Measurements from ENCODE around the gene UBXN2A. TPM values are rescaled to one million over a fixed set of nuclear protein-coding genes. Genes with fewer than 3 reads are reported as not detected.
A peak's percentile ranks its signal among the peaks of the same experiment; 100 is the strongest.
"Not testable (repeated sequence)": the region's sequence is repeated elsewhere in the genome, so short reads cannot be mapped to it uniquely, and the experiment has no call there.

UBXN2A gene
- polyA plus RNA-seq, 3 donors: 16.1 to 22.9 (median 17.0) TPM

GRCh38 chr2:24022324-24022974, 82.2 kb downstream of the UBXN2A start:
- DNase-seq (ENCODE audit: extremely low read depth in 1 of 11, low read depth in 9 of 11, low spot score in 4 of 11): no peak

DNA sequence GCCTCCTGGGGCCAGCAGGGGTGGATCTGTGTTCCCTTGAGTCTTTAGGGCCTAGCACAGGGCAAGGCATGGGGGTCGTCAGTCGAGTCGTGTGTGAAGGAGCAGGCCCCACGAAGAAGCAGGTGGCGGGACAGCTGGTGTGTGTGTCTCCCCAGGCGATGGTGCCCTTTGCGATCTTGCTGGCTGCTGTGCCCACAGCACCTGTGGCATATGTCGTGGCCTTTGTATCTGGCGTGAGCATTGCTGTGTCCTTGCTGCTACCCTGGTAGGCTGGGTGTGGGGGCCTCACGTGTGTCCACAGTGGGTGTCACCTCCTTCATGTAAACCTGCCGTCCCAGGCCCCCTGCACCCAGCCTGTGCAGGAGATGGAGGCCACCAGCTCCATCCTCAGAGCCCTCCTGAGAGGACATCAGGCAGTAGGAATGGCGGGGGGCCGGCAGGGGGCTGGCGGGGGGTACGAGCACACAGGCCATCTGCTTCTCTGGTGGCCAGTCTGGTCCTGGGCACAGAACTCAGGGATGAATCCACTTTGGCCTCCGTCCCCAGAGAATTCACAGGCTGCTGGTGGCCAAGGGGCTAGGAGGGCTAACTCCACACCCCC, 82.8 kb downstream of the UBXN2A start:
- no peak for DNase-seq (ENCODE audit: extremely low read depth in 1 of 11, low read depth in 9 of 11, low spot score in 4 of 11)

DNA sequence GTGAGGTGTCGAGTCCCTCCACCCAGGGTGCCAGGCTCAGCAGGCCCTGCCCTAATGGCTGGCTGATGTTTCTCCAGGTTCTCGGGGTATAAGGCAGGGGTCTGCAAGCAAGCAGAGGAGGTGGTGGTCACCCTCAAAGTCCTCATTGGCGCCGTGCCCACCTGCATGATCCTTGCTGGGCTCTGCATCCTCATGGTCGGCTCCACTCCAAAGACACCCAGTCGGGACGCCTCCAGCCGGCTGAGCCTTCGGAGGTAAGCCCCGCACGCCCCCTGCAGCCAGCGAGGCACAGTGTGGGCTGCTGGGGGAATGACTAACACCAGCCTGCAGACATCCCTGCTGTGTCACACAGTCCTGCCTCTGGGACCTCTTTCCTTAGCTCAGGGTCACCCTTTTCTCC, 83.8 kb downstream of the UBXN2A start:
- DNase-seq (ENCODE audit: extremely low read depth in 1 of 11, low read depth in 9 of 11, low spot score in 4 of 11): no peak

- DNase-seq (ENCODE audit: extremely low read depth in 1 of 11, low read depth in 9 of 11, low spot score in 4 of 11): no peak
Observed at GRCh38 chr2:24024996-24025663, 84.9 kb downstream of the UBXN2A start.

DNA sequence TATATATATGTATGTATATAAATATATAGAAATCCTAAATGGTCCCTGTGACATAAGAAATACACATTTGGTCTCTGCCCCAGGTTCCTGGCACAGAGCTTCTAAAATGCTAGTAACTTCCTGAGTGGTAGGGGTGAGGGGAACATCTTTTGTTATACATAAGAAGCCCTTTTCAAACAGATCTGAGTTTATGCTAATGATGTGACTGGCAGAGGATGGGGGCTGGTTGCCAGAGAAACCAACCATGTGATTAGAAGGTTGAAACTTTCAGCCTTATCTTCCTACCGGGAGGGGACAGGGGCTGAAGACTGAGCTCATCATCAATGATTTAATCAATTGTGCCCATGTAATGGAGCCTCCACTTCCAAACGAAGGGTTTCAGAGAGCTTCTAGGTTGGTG, 86.0 kb downstream of the UBXN2A start:
- DNase-seq (ENCODE audit: extremely low read depth in 1 of 11, low read depth in 9 of 11, low spot score in 4 of 11): no peak

GRCh38 chr2:24038786-24039499, 98.7 kb downstream of the UBXN2A start:
- no peak for DNase-seq (ENCODE audit: extremely low read depth in 1 of 11, low read depth in 9 of 11, low spot score in 4 of 11)

DNA sequence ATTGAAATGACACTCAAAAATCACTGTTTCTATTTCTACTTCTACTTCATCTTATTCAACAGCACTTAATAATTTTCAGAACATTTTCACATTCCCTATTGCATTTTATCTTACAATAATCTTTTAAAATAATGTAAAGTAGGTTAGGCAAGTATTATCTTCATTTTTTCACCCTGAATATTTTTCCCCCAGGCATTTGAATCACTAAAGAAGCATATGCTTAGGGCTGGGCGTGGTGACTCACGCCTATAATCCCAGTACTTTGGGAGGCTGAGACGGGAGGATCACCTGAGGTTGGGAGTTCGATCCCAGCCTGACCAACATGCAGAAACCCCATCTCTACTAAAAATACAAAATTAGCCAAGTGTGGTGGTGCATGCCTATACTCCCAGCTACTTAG, 100.2 kb downstream of the UBXN2A start:
- no peak for DNase-seq (ENCODE audit: extremely low read depth in 1 of 11, low read depth in 9 of 11, low spot score in 4 of 11)

DNA sequence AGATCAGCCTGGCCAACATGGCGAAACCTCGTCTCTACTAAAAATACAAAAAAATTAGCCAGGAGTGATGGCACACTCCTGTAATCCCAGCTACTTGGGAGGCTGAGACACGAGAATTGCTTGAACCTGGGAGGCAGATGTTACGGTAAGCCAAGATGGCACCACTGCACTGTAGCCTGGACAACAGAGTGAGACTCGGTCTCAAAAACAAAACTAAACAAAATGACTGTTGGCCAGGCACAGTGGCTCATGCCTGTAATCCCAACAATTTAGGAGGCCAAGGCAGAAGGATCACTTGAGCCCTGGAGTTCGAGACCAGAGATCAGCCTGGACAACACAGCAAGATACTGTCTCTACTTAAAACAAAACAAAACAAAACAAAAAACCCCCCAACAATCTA, 102.9 kb downstream of the UBXN2A start:
- not testable (repeated sequence) for DNase-seq (ENCODE audit: extremely low read depth in 1 of 11, low read depth in 9 of 11, low spot score in 4 of 11)

DNA sequence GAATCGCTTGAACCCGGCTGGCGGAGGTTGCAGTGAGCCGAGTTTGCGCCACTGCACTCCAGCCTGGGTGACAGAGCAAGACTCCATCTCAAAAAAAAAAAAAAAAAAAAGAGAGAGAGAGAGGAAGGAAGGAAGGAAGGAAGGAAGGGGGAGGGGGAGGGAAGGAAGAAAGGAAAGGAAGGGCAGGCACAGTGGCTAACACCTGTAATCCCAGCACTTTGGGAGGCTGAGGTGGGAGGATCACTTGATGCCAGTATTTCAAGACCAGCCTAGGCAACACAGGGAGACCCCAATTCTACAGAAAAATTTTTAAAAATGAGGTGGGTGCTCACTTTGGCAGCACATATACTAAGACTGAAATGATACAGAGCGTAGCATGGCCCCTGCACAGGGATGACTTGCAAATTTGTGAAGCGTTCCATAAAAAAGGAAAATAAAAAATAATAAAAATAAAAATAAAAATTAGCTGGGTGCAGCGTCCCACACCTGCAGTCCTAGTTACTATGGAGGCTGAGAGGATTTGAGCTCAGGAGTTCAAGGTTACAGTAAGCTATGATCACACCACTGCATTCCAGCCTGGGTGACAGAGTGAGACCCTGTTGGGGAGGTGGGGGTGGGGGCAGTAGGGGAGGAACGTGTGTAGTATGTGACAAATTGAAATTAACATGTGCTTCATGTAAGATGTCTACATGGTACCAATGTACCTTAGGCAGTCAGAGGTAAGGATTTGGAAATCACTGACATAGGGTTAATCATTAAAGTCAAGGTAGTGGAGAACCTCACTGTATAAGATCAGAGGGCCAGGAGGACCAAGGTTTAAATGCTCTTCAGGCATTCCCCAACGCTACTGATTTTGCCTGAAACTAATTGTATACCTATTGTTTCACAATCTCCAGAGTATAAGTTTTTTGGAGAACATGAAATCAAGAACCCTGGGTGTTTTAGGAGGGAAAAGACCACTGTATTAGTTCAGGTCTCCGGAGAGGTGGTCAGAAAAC, 105.5 kb downstream of the UBXN2A start:
- no peak for DNase-seq (ENCODE audit: extremely low read depth in 1 of 11, low read depth in 9 of 11, low spot score in 4 of 11)

DNA sequence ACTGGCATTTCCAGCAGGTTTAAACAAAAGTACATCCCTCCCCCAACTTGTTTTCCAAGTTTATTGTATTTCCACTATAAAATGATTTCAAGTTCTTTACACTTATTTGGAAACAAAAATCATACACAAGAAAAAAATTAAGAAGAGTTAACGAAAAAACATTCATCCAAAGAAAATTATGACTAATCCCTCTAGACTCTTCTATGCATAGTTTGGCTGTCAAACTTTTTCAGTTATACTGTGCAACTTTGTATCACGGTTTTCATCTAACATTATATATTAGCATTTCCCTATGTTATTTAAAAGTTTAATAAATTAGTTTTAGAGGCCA, 106.3 kb downstream of the UBXN2A start:
- no peak for DNase-seq (ENCODE audit: extremely low read depth in 1 of 11, low read depth in 9 of 11, low spot score in 4 of 11)

- peak; percentile 87 to 98 (median 93) for DNase-seq (ENCODE audit: extremely low read depth in 1 of 11, low read depth in 9 of 11, low spot score in 4 of 11)
Observed at GRCh38 chr2:24046930-24047702, 106.9 kb downstream of the UBXN2A start, which contains the start of gene WDCP. Gene WDCP (minus strand): TSS chr2:24047391. CDS start chr2:24039494, 7,897 bp downstream.

DNA sequence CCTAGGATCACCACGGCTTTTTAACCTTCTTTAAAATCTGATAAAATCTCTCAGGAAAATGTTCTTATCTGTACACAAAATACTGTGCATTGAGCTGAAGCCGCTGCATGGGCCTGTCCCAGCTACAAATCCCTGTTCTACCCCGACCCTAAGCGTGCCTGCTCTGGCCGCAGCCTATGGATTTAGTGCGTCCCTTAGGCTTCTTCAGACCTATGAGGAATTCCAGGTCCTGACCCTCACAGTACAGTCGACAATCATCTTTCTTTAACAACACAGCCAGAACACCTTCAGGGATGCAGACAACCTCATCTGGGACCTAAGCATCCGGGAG, 107.4 kb downstream of the UBXN2A start:
- DNase-seq (ENCODE audit: extremely low read depth in 1 of 11, low read depth in 9 of 11, low spot score in 4 of 11): no peak

GRCh38 chr2:24048769-24049484, 108.7 kb downstream of the UBXN2A start:
- DNase-seq (ENCODE audit: extremely low read depth in 1 of 11, low read depth in 9 of 11, low spot score in 4 of 11): no peak

- peak in 3 of 11 donors; percentile 25 to 38 (median 35) for DNase-seq (ENCODE audit: extremely low read depth in 1 of 11, low read depth in 9 of 11, low spot score in 4 of 11)
Observed at GRCh38 chr2:24049485-24050021, 109.3 kb downstream of the UBXN2A start, which contains the start of gene FKBP1B. Gene FKBP1B (plus strand): TSS chr2:24049741. CDS start chr2:24049850, 109 bp downstream.

DNA sequence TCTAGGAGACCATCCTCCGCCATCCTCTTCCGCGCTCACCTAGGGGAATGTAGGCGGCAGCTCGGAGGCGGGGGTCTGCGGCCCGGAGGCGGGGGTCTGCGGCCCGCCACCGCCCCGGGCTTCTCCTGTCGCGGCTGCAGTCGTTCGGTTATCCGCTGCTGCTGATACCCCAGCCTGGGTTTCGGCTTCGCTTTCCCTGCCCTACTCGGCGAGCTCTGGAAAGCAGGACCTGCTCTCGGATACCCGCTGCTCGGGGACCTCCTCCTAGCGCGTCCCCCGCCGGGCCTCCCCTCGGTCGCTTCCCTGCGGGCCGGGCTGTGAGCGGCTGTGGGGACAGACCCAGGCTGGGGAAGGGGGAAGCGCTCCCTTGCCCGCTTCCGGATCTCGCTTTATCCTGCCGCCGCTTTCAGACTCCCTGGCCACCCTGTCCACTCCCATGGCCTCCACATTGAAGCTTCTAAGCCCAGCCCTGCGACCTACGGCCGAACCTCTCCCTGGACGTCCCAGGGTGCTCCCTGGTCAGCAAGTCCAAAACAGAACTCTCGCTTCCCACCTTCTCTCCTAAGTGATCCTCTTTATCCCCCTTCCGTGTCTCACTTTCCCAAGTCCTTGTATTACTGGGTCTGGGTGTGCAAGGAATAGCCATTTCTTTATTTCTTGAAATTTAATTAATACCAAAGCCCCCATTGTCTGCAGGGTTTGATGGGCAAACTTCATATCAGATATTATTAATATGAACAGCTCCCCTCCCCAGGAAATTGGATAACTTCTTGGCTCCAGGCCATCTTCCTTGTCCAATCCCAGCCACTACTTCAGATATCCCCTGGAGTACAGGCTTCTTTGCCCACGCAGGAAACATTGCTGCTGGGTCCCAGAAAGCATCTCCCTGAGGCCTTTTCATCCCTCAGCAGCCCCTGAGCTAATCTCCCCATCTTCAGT, 110.0 kb downstream of the UBXN2A start:
- DNase-seq (ENCODE audit: extremely low read depth in 1 of 11, low read depth in 9 of 11, low spot score in 4 of 11): peak in 1 of 11 donors; percentile 18

DNA sequence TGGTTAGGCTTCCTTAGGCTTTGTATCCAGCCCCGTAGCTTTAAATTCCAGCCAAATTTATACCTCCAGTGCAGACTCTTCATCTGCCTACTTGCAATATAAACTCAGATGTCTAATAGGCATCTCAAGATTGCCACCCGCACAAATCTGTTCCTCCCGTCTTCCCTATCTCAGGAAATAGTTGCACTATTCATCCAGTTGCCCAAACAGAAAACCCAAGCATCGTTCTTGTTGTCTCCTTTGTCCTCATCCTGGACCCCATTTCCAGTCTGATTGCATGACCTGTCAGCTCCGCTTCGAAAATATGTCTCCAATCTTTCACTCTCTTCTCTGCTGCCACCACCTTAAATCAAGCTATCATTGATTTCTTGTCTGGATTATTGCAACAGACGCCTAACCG, 111.6 kb downstream of the UBXN2A start:
- no peak for DNase-seq (ENCODE audit: extremely low read depth in 1 of 11, low read depth in 9 of 11, low spot score in 4 of 11)
